Cardiac septum (tissue), 1 donor: ENCODE results near the gene KRT7. TPM values are rescaled to one million over a fixed set of nuclear protein-coding genes. Genes with fewer than 3 reads are reported as not detected.
A peak's percentile ranks its signal among the peaks of the same experiment; 100 is the strongest.

Source experiments
- DNase-seq: peaks from one replicate; pipeline ENCODE4 v3.0.0-alpha.2; 2020; ENCODE audit warnings: low spot score
- intact Hi-C: fragments of 100-400 bp; cut with DNase I; formaldehyde crosslinking; loops from one replicate; pipeline ENCODE4 v1.14.0; 2022
- total RNA-seq: library from RNA; stranded (reverse); fragmentation: NEBNext Ultra II Directional; extraction: Animal tissue kit (Norgen Biotek cat#: 25700); gene quantifications from one replicate; pipeline ENCODE4 v1.2.1, GENCODE V29; 2021
- donor health status: DM: no; HTN: no; CAD: no.

KRT7 gene
- total RNA-seq, 1 donor from 2014 or later: 1.2 TPM

GRCh38 chr12:52198454-52199215 lies 34.4 kb upstream of the KRT7 start:
- DNase-seq: no peak
- intact Hi-C loops: loop anchor here (5.0 kb wide), 1 partner anchor 156 kb away; no protein-coding TSS in a partner anchor

GRCh38 chr12:52199294-52199919 lies 33.6 kb upstream of the KRT7 start:
- intact Hi-C loops: loop anchor here (5.0 kb wide), 1 partner anchor 157 kb away; no protein-coding TSS in a partner anchor
- no peak for DNase-seq

GRCh38 chr12:52200086-52200780 lies 32.8 kb upstream of the KRT7 start:
- intact Hi-C loops: no loop called here
- no peak for DNase-seq

DNA sequence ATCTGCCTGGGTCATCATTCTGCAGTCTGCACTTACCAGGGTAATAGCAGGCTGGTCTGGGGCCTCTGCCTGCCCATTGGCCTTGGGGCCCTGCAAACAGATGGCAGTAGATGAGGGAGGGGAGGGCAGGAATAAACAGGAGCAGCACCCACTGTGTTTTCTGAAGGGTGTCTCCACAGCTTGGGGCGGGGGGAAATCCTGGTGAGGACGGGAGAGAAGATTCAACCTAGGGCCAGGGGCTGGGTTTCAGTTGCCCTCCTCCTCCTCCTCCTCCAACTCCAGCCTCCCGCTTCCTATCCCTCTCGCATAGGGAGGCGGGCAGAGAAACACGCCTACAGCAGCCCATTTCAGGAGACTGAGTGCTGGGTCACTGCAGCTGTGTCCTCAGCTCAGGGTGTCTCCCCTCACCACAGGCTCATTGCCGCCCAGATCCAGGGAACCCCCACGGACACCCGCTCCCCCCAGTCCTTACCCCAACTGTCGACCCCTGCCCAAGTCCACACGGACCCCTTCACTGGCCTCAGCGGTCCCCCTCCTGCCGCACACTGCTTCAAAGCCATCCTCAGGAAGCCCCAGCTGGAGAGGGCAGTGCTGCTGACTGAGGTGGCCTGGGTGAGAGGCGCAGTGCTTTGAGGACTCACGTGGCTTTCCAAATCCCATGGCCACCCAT lies 32.1 kb upstream of the KRT7 start:
- no peak for DNase-seq
- intact Hi-C loops: no loop called here

- DNase-seq: no peak
- intact Hi-C loops: no loop called here
These were observed 31.6 kb upstream of the KRT7 start for GRCh38 chr12:52201451-52201839.

GRCh38 chr12:52202361-52203078 lies 30.5 kb upstream of the KRT7 start:
- intact Hi-C loops: no loop called here
- DNase-seq: no peak

GRCh38 chr12:52203079-52203921 lies 29.7 kb upstream of the KRT7 start:
- peak; percentile 86 for DNase-seq
- intact Hi-C loops: no loop called here

DNA sequence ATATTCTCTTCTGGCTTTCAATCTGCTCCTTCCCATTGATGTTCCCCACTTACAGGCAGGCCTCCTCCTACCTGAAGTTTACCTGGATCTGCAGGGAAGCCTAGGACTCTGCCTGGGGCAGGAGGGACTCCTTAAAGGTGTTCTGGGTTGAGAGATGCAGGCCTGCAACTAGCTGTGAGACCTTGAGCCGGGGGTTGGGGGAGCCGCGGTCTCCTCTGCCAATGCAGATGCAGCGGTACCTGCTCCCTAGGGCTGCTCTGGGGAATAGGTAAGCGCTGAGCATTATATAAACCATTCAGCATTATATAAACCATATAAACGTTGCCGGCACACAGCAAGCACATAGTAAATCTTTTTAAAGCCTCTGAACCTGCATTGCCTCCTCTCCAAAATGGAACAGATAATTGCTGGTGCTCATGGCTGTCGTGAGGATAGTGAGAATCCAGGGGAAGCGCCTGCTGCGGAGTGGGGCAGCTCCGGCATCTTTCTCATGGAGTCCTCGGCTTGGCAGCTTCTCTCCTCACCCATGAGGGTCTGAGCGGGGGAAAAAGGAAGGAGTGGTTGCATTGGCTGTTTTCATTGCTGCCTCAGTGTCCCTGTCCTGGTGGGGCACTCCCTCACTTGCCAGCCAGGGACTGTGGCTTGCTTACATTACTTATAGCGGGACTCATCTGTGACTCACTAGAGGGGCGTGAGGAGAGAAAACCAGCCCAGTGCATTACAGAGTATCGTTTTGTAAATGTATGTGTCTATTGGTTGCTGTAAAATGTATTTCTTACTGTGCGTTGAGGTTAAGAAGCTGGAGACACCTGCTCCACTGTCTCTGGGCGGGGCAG lies 28.7 kb upstream of the KRT7 start:
- peak; percentile 70 for DNase-seq
- intact Hi-C loops: no loop called here

DNA sequence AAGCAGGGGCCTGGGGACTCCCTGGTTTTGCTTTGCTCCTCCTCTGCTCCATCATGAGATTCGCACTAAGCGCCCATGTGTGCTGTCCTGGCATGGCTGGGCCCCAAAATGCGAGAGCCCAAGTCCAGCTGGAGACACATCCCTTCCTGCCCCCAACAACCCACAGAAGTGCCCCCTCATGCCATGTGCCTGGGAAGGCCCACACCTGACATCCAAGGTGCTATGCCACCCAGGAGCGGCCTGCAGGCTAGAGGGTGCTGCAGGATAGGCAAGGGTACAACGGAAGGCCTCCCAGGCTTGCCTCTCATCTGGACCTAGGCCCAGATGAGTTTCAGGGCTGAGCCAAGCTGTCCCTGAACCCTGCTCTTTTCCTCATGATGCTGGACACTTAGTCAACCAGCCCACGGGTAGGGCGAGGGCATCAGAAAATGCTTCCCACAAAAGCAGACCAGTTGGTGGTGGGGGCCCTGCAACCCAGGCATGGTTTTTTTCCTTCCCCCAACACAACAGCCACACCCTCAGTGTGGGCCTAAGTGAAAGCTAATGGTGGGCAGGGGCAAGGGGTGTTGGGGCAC lies 28.0 kb upstream of the KRT7 start:
- peak; percentile 46 for DNase-seq

DNA sequence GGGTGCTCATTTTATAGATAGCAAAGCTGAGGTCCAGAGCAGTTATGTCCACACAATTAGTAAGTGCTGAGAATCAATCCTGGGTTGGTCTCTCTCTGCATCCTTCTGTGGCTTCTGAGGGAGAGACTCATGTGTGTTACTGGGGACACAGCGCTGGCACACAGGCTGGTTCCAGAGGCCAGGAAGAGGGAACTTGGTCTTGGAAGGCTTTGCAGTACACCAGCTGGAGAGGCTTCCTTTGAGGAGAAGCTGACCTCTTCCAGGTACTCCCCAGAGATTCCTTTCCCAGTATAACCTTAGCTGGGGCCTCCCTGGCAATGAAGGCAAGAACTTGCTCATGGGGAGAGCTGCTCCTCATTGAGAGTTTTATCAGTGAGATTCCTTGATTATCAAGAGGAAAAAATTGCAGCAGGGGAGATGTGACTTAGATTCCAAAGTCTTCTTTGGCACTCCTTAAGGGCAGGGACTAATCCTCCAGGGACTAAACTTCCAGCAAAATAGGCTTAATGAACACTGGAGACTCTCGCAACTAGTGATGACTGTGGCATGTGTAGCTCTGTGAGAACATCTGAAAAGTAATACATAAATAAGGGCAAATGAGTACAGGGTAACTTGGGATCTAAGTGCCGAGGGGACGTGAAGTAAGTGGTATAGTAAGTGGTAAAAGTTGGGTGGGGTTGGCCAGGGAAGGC lies 27.3 kb upstream of the KRT7 start:
- peak; percentile 39 for DNase-seq
- intact Hi-C loops: no loop called here

More for the DNA sequence above, 28.0 kb upstream of the KRT7 start:
- intact Hi-C loops: no loop called here

GRCh38 chr12:52206304-52207040 lies 26.6 kb upstream of the KRT7 start:
- DNase-seq: peak; percentile 36
- intact Hi-C loops: no loop called here

GRCh38 chr12:52207106-52207505 lies 25.9 kb upstream of the KRT7 start:
- peak; percentile 47 for DNase-seq
- intact Hi-C loops: no loop called here

- intact Hi-C loops: no loop called here
- DNase-seq: peak; percentile 78
These were observed 25.1 kb upstream of the KRT7 start for GRCh38 chr12:52207895-52208294.

- intact Hi-C loops: no loop called here
- peak; percentile 73 for DNase-seq
These were observed 24.4 kb upstream of the KRT7 start for GRCh38 chr12:52208424-52209165.

GRCh38 chr12:52209321-52209720 lies 23.7 kb upstream of the KRT7 start:
- intact Hi-C loops: no loop called here
- DNase-seq: peak; percentile 67
